IMR-90 (cell line): ENCODE data around the gene UNC5B. TPM values are rescaled to one million over a fixed set of nuclear protein-coding genes. Genes with fewer than 3 reads are reported as not detected.

Source experiments
- ATAC-seq: fragments of 200-7000 bp; cut with Tn5 transposase; 2 replicates; pipeline ENCODE4 v1.9.1; 2020; ENCODE audit warnings: low read depth, mild to moderate bottlenecking, moderate library complexity
- BruUV-seq: library from RNA; stranded (reverse); fragments of 400-500 nt; replicated peaks from 2 replicates; lab custom pipeline; 2021; lab: Mats Ljungman, UMichigan
- CTCF ChIA-PET: fragments of 300-600 bp; formaldehyde crosslinking; extraction: SDS; loops from one replicate; lab custom pipeline; 2021; ENCODE audit warnings: antibody characterized with exemption; lab: Yijun Ruan, JAX
- POLR2A ChIA-PET: fragments of 300-600 bp; sonication (Branson Sonifier 250); formaldehyde crosslinking; loops from one replicate; lab custom pipeline; 2022; ENCODE audit warnings: antibody characterized with exemption; ENCODE audit not compliant: unreplicated experiment; lab: Charles Lee
- DNase-seq: peaks from one replicate; pipeline ENCODE4 v3.0.0; 2013
- H2AFZ ChIP-seq: replicated peaks from 2 replicates; pipeline ENCODE3; 2013; ENCODE audit warnings: low read length, mild to moderate bottlenecking; ENCODE audit not compliant: poor library complexity
- H2AK5ac ChIP-seq: 2 replicates; pipeline ENCODE4 v1.6.1; 2013; ENCODE audit warnings: low read depth, low read length, inconsistent platforms
- H2AK9ac ChIP-seq: replicated peaks from 2 replicates; pipeline ENCODE3; 2013; ENCODE audit warnings: mild to moderate bottlenecking, low read depth, low read length, moderate library complexity; ENCODE audit not compliant: poor library complexity
- H2BK120ac ChIP-seq: 2 replicates; pipeline ENCODE4 v1.6.1; 2013; ENCODE audit warnings: low read depth, low read length, inconsistent platforms
- H2BK15ac ChIP-seq: 3 replicates; pipeline ENCODE4 v1.6.1; 2013; ENCODE audit warnings: low read depth, low read length, inconsistent platforms
- H2BK20ac ChIP-seq: 2 replicates; pipeline ENCODE4 v1.6.1; 2013; ENCODE audit warnings: low read depth, mild to moderate bottlenecking, inconsistent platforms, low read length, moderate library complexity
- H2BK5ac ChIP-seq: 2 replicates; pipeline ENCODE4 v1.6.1; 2013; ENCODE audit warnings: mild to moderate bottlenecking, low read depth, low read length, inconsistent platforms; ENCODE audit not compliant: poor library complexity, severe bottlenecking
- H3K14ac ChIP-seq: replicated peaks from 2 replicates; pipeline ENCODE4 v1.6.1; 2013; ENCODE audit warnings: low read depth, low read length, inconsistent platforms
- H3K18ac ChIP-seq: 2 replicates; pipeline ENCODE4 v1.6.1; 2013; ENCODE audit warnings: low read depth, low read length, control low read depth
- H3K23ac ChIP-seq: 2 replicates; pipeline ENCODE4 v1.6.1; 2013; ENCODE audit warnings: low read depth, low read length, inconsistent platforms
- H3K27ac ChIP-seq: 2 replicates; pipeline ENCODE4 v1.5.1; 2013; ENCODE audit warnings: mild to moderate bottlenecking, control low read depth, low read length; ENCODE audit not compliant: insufficient read depth
- H3K27me3 ChIP-seq: 2 replicates; pipeline ENCODE4 v1.6.1; 2013; ENCODE audit warnings: low read length; ENCODE audit not compliant: control insufficient read depth, insufficient read depth
- H3K36me3 ChIP-seq: 2 replicates; pipeline ENCODE4 v1.6.1; 2013; ENCODE audit warnings: low read length, mixed read lengths; ENCODE audit not compliant: control insufficient read depth, insufficient read depth
- H3K4ac ChIP-seq: 2 replicates; pipeline ENCODE4 v1.6.1; 2013; ENCODE audit warnings: low read depth, low read length, inconsistent platforms
- H3K4me1 ChIP-seq: 2 replicates; pipeline ENCODE4 v1.6.1; 2013; ENCODE audit warnings: low read length, mixed read lengths; ENCODE audit not compliant: control insufficient read depth, insufficient read depth
- H3K4me2 ChIP-seq: 2 replicates; pipeline ENCODE4 v1.6.1; 2013; ENCODE audit warnings: low read depth, mild to moderate bottlenecking, control low read depth, low read length, moderate library complexity
- H3K4me3 ChIP-seq: 2 replicates; pipeline ENCODE4 v1.5.1; 2013; ENCODE audit warnings: low read depth, mild to moderate bottlenecking, control low read depth, low read length, moderate library complexity; ENCODE audit not compliant: insufficient read depth
- H3K56ac ChIP-seq: 2 replicates; pipeline ENCODE4 v1.6.1; 2013; ENCODE audit warnings: low read length, inconsistent platforms; ENCODE audit not compliant: insufficient read depth; ENCODE audit errors: extremely low read depth
- H3K79me1 ChIP-seq, 2 experiments: 2 replicates each; pipeline ENCODE4 v1.6.1; 2013; ENCODE audit warnings: low read length in 2 of 2, inconsistent platforms in 1 of 2, low read depth in 1 of 2
- H3K9ac ChIP-seq: 2 replicates; pipeline ENCODE4 v1.6.1; 2013; ENCODE audit warnings: low read depth, low read length, control low read depth
- H3K9me1 ChIP-seq: 2 replicates; pipeline ENCODE4 v1.6.1; 2013; ENCODE audit warnings: low read length, inconsistent platforms; ENCODE audit not compliant: insufficient read depth
- H3K9me3 ChIP-seq: 2 replicates; pipeline ENCODE4 v1.6.1; 2013; ENCODE audit warnings: low read length; ENCODE audit not compliant: control insufficient read depth, insufficient read depth
- H4K20me1 ChIP-seq: 2 replicates; pipeline ENCODE4 v1.6.1; 2013; ENCODE audit warnings: low read length, inconsistent platforms; ENCODE audit not compliant: insufficient read depth
- H4K5ac ChIP-seq: 2 replicates; pipeline ENCODE4 v1.6.1; 2013; ENCODE audit warnings: mild to moderate bottlenecking, low read depth, low read length, control low read depth
- H4K8ac ChIP-seq, 2 experiments: 2 replicates each; pipeline ENCODE4 v1.6.1; 2013; ENCODE audit warnings: low read depth in 2 of 2, low read length in 2 of 2, control low read depth in 1 of 2, inconsistent platforms in 1 of 2
- H4K91ac ChIP-seq: 2 replicates; pipeline ENCODE4 v1.6.1; 2013; ENCODE audit warnings: low read depth, low read length, inconsistent platforms; ENCODE audit not compliant: insufficient read depth
- BHLHE40 ChIP-seq: fragments of 150-350 bp; IDR thresholded peaks from 2 replicates; pipeline ENCODE4 v1.6.1; 2016; ENCODE audit warnings: mild to moderate bottlenecking, low read depth, low read length
- MAZ ChIP-seq: IDR thresholded peaks from 2 replicates; pipeline ENCODE4 v1.6.1; 2012; ENCODE audit warnings: low read depth, mild to moderate bottlenecking, low read length, improper control_type of control experiment, moderate library complexity, borderline replicate concordance
- RAD21 ChIP-seq: IDR thresholded peaks from 2 replicates; pipeline ENCODE4 v1.6.1; 2012; ENCODE audit warnings: low read length, improper control_type of control experiment
- RCOR1 ChIP-seq: IDR thresholded peaks from 2 replicates; pipeline ENCODE4 v1.6.1; 2012; ENCODE audit warnings: mild to moderate bottlenecking, low read length, improper control_type of control experiment; ENCODE audit not compliant: insufficient replicate concordance
- RFX5 ChIP-seq: IDR thresholded peaks from 2 replicates; pipeline ENCODE4 v1.8.0; 2012; ENCODE audit warnings: low read depth, mild to moderate bottlenecking, low read length, moderate library complexity
- WGBS, 2 experiments: methylation state at CpG; one replicate each; pipeline versions ENCODE4 v1.1.5 to v1.1.7; 2013; ENCODE audit warnings: missing lambda C conversion rate in 2 of 2; ENCODE audit not compliant: insufficient read length in 1 of 2; ENCODE audit errors: extremely low coverage in 2 of 2; 5-methylcytosine and 5-hydroxymethylcytosine counted together
- dilution Hi-C: fragments of 300-500 bp; cut with HindIII; formaldehyde crosslinking; loops from one replicate; pipeline ENCODE4 v1.14.3; 2018; ENCODE audit warnings: low sequenced_read_pairs; ENCODE audit not compliant: unreplicated experiment
- in situ Hi-C: fragments of 300-500 bp; cut with MboI; formaldehyde crosslinking; loops from 3 replicates; pipeline ENCODE4 v1.14.3; 2019; ENCODE audit warnings: low sequenced_read_pairs, inconsistent platforms, mixed read lengths
- intact Hi-C: fragments of 100-400 bp; cut with micrococcal nuclease; formaldehyde crosslinking; loops from 2 replicates; pipeline ENCODE4 v1.10.0; 2022
- polyA plus RNA-seq, 3 experiments: library from polyadenylated mRNA; depleted of rRNA; stranded (reverse); fragments of >200 nt; gene quantifications; 2 replicates each; pipeline ENCODE4 v1.2.3, GENCODE V29; 2012; ENCODE audit warnings: low replicate concordance in 1 of 3
- total RNA-seq: library from RNA; depleted of rRNA; stranded (reverse); fragments of >200 nt; gene quantifications from 2 replicates; pipeline ENCODE4 v1.2.3, GENCODE V29; 2012
- TF ChIP-seq, protein P1 (sequence below): fragments of 150-350 bp; IDR thresholded peaks from 2 replicates; pipeline ENCODE4 v1.6.1; 2017; ENCODE audit warnings: mild to moderate bottlenecking, antibody characterized with exemption, low read length, low read depth
- TF ChIP-seq, protein P2 (sequence below): fragments of 150-350 bp; IDR thresholded peaks from 2 replicates; pipeline ENCODE4 v1.6.1; 2016; ENCODE audit warnings: low read depth, mild to moderate bottlenecking, low read length, moderate library complexity, borderline replicate concordance
- TF ChIP-seq, protein P3 (sequence below): conservative IDR thresholded peaks from 2 replicates; pipeline ENCODE4 v1.5.1; 2012; ENCODE audit warnings: mild to moderate bottlenecking, low read depth, low read length, improper control_type of control experiment

UNC5B gene
- total and polyA plus RNA-seq, 2 of the 4 experiments (the other 2 are of a cell fraction): 1.6 to 4.2 TPM

DNA sequence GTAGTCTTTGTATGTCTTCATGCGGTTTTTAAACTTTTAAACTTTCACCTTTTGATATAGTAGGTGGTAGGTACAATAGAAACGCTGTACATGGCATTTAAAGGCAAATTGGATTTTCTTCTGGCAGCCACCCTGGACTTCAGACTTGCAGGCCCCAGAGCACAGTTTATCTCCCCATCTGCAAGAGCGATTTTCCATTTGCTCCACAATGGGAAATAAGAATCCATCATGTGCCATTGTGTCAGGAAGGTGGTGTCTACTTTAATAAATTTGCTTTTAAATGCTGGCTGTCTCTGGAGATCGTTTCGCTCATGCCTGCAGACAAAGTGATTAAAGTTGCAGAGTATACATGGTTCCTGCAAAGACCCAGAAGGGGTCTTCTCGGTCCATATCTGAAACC is 38.9 kb downstream of the UNC5B start:
- Histone ChIP-seq H3K27ac (no peak overlapping the region), H3K14ac (no peak overlapping the region), H4K8ac (no peak overlapping the region), H3K27me3 (no peaks in the 10 kb centered on the region), H3K23ac (no peak overlapping the region), H3K18ac (no peak overlapping the region), H3K4me3 (no peak overlapping the region), H3K4ac (no peak overlapping the region), H4K20me1 (no peaks in the 10 kb centered on the region), H3K56ac (no peak overlapping the region), H3K36me3 (no peaks in the 10 kb centered on the region), H4K91ac (no peak overlapping the region), H3K4me1 (peaks cover 14% of the 10 kb centered on the region; the same call in 1 of the 2 replicates), H3K4me2 (no peak overlapping the region), H2AK5ac (no peak overlapping the region), H3K79me1 (peaks cover 0 to 6% of the 10 kb centered on the region in 2 experiments; a peak in 2 of 4 replicates), H2AK9ac (no peak overlapping the region), H2BK15ac (no peak overlapping the region), H2BK120ac (no peak overlapping the region), H4K5ac (no peak overlapping the region), H2BK20ac (no peak overlapping the region; the same call in 1 of the 2 replicates), H2BK5ac (no peak overlapping the region), H3K9me1 (peaks cover 2% of the 10 kb centered on the region; the same call in 1 of the 2 replicates), H3K9ac (no peak overlapping the region), H3K9me3 (no peaks in the 10 kb centered on the region), H2AFZ (no peak overlapping the region)
- ChIA-PET POLR2A (no interaction called here), CTCF (no interaction called here)
- no peak for TF ChIP-seq RCOR1
- no peak for TF ChIP-seq RFX5
- no peak for TF ChIP-seq BHLHE40
- TF ChIP-seq, protein P1, sequence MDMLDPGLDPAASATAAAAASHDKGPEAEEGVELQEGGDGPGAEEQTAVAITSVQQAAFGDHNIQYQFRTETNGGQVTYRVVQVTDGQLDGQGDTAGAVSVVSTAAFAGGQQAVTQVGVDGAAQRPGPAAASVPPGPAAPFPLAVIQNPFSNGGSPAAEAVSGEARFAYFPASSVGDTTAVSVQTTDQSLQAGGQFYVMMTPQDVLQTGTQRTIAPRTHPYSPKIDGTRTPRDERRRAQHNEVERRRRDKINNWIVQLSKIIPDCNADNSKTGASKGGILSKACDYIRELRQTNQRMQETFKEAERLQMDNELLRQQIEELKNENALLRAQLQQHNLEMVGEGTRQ: no peak
- TF ChIP-seq, protein P2, sequence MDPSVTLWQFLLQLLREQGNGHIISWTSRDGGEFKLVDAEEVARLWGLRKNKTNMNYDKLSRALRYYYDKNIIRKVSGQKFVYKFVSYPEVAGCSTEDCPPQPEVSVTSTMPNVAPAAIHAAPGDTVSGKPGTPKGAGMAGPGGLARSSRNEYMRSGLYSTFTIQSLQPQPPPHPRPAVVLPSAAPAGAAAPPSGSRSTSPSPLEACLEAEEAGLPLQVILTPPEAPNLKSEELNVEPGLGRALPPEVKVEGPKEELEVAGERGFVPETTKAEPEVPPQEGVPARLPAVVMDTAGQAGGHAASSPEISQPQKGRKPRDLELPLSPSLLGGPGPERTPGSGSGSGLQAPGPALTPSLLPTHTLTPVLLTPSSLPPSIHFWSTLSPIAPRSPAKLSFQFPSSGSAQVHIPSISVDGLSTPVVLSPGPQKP: no peak
- TF ChIP-seq, protein P3, sequence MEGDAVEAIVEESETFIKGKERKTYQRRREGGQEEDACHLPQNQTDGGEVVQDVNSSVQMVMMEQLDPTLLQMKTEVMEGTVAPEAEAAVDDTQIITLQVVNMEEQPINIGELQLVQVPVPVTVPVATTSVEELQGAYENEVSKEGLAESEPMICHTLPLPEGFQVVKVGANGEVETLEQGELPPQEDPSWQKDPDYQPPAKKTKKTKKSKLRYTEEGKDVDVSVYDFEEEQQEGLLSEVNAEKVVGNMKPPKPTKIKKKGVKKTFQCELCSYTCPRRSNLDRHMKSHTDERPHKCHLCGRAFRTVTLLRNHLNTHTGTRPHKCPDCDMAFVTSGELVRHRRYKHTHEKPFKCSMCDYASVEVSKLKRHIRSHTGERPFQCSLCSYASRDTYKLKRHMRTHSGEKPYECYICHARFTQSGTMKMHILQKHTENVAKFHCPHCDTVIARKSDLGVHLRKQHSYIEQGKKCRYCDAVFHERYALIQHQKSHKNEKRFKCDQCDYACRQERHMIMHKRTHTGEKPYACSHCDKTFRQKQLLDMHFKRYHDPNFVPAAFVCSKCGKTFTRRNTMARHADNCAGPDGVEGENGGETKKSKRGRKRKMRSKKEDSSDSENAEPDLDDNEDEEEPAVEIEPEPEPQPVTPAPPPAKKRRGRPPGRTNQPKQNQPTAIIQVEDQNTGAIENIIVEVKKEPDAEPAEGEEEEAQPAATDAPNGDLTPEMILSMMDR: no peak
- no peak for TF ChIP-seq RAD21
- no peak for TF ChIP-seq MAZ
- no CpG with 5 or more reads among the region's 6 CpGs for WGBS, 2 experiments
- ATAC-seq (no peak), DNase-seq (no peak)
- no TSS peak for BruUV-seq
- in situ Hi-C loops: no loop called here
- dilution Hi-C loops: no loop called here
- intact Hi-C loops: no loop called here
